ENCODE data around the gene ARHGAP28. TPM values are rescaled to one million over a fixed set of nuclear protein-coding genes. Genes with fewer than 3 reads are reported as not detected.
"Not testable (repeated sequence)": the region's sequence is repeated elsewhere in the genome, so short reads cannot be mapped to it uniquely, and the experiment has no call there.

Gene ARHGAP28
- total RNA-seq, 1 donor from 2014 or later, result 161 TPM

- H3K27me3 Mint-ChIP-seq (ENCODE audit: low read depth), result no peaks in the 10 kb centered on the region
- H3K4me1 Mint-ChIP-seq, result peaks cover 9% of the 10 kb centered on the region
- TF ChIP-seq, protein P1, sequence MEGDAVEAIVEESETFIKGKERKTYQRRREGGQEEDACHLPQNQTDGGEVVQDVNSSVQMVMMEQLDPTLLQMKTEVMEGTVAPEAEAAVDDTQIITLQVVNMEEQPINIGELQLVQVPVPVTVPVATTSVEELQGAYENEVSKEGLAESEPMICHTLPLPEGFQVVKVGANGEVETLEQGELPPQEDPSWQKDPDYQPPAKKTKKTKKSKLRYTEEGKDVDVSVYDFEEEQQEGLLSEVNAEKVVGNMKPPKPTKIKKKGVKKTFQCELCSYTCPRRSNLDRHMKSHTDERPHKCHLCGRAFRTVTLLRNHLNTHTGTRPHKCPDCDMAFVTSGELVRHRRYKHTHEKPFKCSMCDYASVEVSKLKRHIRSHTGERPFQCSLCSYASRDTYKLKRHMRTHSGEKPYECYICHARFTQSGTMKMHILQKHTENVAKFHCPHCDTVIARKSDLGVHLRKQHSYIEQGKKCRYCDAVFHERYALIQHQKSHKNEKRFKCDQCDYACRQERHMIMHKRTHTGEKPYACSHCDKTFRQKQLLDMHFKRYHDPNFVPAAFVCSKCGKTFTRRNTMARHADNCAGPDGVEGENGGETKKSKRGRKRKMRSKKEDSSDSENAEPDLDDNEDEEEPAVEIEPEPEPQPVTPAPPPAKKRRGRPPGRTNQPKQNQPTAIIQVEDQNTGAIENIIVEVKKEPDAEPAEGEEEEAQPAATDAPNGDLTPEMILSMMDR (IDR thresholded peaks at IDR 0.05; ENCODE audit: unreplicated experiment), result no peak
- no peak overlapping the region for H3K27ac Mint-ChIP-seq
- no peak for DNase-seq (ENCODE audit: low spot score in 2 of 2, unreplicated experiment in 2 of 2)
- H3K36me3 Mint-ChIP-seq, result peaks cover 61% of the 10 kb centered on the region
- H3K9me3 Mint-ChIP-seq, result peaks cover 18% of the 10 kb centered on the region
- H3K4me3 Mint-ChIP-seq, result no peak overlapping the region
Observed at GRCh38 chr18:6830916-6831315, 101.4 kb downstream of the ARHGAP28 start.

- H3K9me3 Mint-ChIP-seq, result peaks cover 14% of the 10 kb centered on the region
- H3K27ac Mint-ChIP-seq, result no peak overlapping the region
- H3K4me1 Mint-ChIP-seq, result peaks cover 9% of the 10 kb centered on the region
- H3K36me3 Mint-ChIP-seq, result peaks cover 61% of the 10 kb centered on the region
- TF ChIP-seq, protein P1 (IDR thresholded peaks at IDR 0.05; ENCODE audit: unreplicated experiment), result no peak
- H3K4me3 Mint-ChIP-seq, result no peak overlapping the region
- no peaks in the 10 kb centered on the region for H3K27me3 Mint-ChIP-seq (ENCODE audit: low read depth)
- DNase-seq (ENCODE audit: low spot score in 2 of 2, unreplicated experiment in 2 of 2), result no peak
Observed at GRCh38 chr18:6835345-6835744, 105.8 kb downstream of the ARHGAP28 start.

- no peak overlapping the region for H3K27ac Mint-ChIP-seq
- DNase-seq (ENCODE audit: low spot score in 2 of 2, unreplicated experiment in 2 of 2), result no peak
- H3K4me3 Mint-ChIP-seq, result no peak overlapping the region
- H3K4me1 Mint-ChIP-seq, result peaks cover 9% of the 10 kb centered on the region
- H3K9me3 Mint-ChIP-seq, result peaks cover 14% of the 10 kb centered on the region
- H3K27me3 Mint-ChIP-seq (ENCODE audit: low read depth), result no peaks in the 10 kb centered on the region
- TF ChIP-seq, protein P1 (IDR thresholded peaks at IDR 0.05; ENCODE audit: unreplicated experiment), result no peak
- peaks cover 51% of the 10 kb centered on the region for H3K36me3 Mint-ChIP-seq
Observed at GRCh38 chr18:6836331-6836730, 106.8 kb downstream of the ARHGAP28 start.

DNA sequence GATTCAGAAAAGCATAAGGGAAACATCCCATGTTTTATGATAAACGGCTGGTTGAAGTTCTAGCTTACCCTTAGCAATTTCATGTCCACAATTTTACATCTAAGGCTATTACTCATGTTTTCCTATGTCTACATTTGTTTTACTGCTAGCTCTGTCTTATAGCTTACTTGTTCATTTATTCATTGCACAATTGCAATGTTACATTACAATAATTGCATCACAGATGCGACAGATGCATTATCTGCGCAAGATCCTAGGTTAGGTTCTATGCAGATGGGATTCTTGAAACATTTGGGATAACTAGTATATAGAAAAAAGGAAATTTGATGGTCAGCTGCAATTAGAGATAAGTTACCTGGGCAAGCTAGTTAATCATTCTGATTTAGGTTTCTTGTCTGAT is 108.4 kb downstream of the ARHGAP28 start:
- Mint-ChIP-seq H3K9me3 (no peaks in the 10 kb centered on the region), H3K36me3 (peaks cover 39% of the 10 kb centered on the region), H3K4me1 (peaks cover 18% of the 10 kb centered on the region), H3K27ac (no peak overlapping the region), H3K4me3 (no peak overlapping the region), H3K27me3 (ENCODE audit: low read depth) (no peaks in the 10 kb centered on the region)
- no peak for DNase-seq (ENCODE audit: low spot score in 2 of 2, unreplicated experiment in 2 of 2)
- TF ChIP-seq, protein P1 (IDR thresholded peaks at IDR 0.05; ENCODE audit: unreplicated experiment), result no peak

DNA sequence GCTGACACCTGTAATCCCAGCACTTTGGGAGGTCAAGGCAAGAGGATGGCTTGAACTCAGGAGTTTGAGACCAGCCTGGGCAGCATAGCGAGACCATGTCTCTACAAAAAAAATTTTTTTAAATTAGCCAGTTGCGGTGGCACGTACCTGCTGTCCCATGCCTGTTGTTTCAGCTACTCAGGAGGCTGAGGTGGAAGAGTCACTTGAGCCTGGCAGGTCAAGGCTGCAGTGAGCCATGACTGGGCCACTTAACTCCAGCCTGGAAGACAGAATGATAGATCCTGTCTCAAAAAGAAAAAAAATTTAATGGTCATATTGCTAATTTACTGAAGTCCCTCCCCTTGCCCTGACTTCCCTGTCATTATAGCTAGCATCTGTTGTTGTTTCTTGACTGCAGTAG is 112.6 kb downstream of the ARHGAP28 start:
- Mint-ChIP-seq H3K4me3 (no peak overlapping the region), H3K27me3 (ENCODE audit: low read depth) (no peaks in the 10 kb centered on the region), H3K36me3 (peaks cover 52% of the 10 kb centered on the region), H3K9me3 (no peaks in the 10 kb centered on the region), H3K27ac (peak overlapping the region; percentile 62), H3K4me1 (peaks cover 12% of the 10 kb centered on the region)
- TF ChIP-seq, protein P1 (IDR thresholded peaks at IDR 0.05; ENCODE audit: unreplicated experiment), result no peak
- DNase-seq (ENCODE audit: low spot score in 2 of 2, unreplicated experiment in 2 of 2), result no peak

- no peak overlapping the region for H3K4me3 Mint-ChIP-seq
- no peaks in the 10 kb centered on the region for H3K27me3 Mint-ChIP-seq (ENCODE audit: low read depth)
- H3K9me3 Mint-ChIP-seq, result no peaks in the 10 kb centered on the region
- peaks cover 12% of the 10 kb centered on the region for H3K4me1 Mint-ChIP-seq
- peaks cover 47% of the 10 kb centered on the region for H3K36me3 Mint-ChIP-seq
- no peak for DNase-seq (ENCODE audit: low spot score in 2 of 2, unreplicated experiment in 2 of 2)
- peak overlapping the region; percentile 62 for H3K27ac Mint-ChIP-seq
- TF ChIP-seq, protein P1 (IDR thresholded peaks at IDR 0.05; ENCODE audit: unreplicated experiment), result no peak
Observed at GRCh38 chr18:6843308-6843707, 113.8 kb downstream of the ARHGAP28 start.

DNA sequence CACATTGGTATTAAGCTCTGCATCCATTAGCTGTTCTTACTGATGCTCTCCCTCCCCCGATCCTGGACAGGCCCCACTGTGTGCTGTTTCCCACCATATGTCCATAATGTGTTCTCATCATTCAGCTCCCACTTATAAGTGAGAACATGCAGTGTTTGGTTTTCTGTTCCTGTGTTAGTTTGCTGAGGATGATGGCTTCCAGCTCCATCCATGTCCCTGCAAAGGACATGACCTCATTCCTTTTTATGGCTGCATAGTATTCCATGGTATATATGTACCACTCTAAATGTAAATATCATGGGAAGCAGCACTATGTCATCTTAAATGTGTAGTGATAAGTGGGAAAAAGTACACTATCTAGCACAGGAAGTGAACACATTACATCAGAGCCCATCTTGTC is 116.0 kb downstream of the ARHGAP28 start:
- not testable (repeated sequence) for H3K4me3 Mint-ChIP-seq; DNase-seq (ENCODE audit: low spot score in 2 of 2, unreplicated experiment in 2 of 2); H3K27me3 Mint-ChIP-seq (ENCODE audit: low read depth); H3K9me3 Mint-ChIP-seq; H3K27ac Mint-ChIP-seq
- H3K36me3 Mint-ChIP-seq, result peaks cover 46% of the 10 kb centered on the region
- H3K4me1 Mint-ChIP-seq, result peaks cover 12% of the 10 kb centered on the region

Measured in mesothelial cell of epicardium (in vitro differentiated cells).